HepG2 (cell line): ENCODE measurements around the gene INTS6. TPM values are rescaled to one million over a fixed set of nuclear protein-coding genes. Genes with fewer than 3 reads are reported as not detected.
A peak's percentile ranks its signal among the peaks of the same experiment; 100 is the strongest.

Experiments used
- ARID4A ChIP-seq: sonication (generic); formaldehyde crosslinking; IDR thresholded peaks from 2 replicates; pipeline ENCODE4 v1.5.0; 2020; ENCODE audit warnings: mild to moderate bottlenecking, missing genetic modification reagents, borderline replicate concordance
- CREM ChIP-seq, 2 experiments: sonication (generic) in 1 of 2; formaldehyde crosslinking in 1 of 2; IDR thresholded peaks; 2 replicates each; pipeline versions ENCODE4 v1.4.0 to v1.6.1; 2016 to 2020; ENCODE audit warnings: antibody characterized with exemption in 1 of 2, mild to moderate bottlenecking in 1 of 2, missing genetic modification reagents in 1 of 2
- E2F1 ChIP-seq: sonication (generic); formaldehyde crosslinking; IDR thresholded peaks from 2 replicates; pipeline ENCODE4 v1.5.0; 2020; ENCODE audit warnings: missing genetic modification reagents
- GZF1 ChIP-seq: sonication (generic); formaldehyde crosslinking; IDR thresholded peaks from 2 replicates; pipeline ENCODE4 v1.5.1; 2020; ENCODE audit warnings: mild to moderate bottlenecking, missing genetic modification reagents
- MEIS2 ChIP-seq: sonication (generic); formaldehyde crosslinking; IDR thresholded peaks from 2 replicates; pipeline ENCODE4 v1.9.0; 2021; ENCODE audit warnings: mild to moderate bottlenecking, missing genetic modification reagents
- NAIF1 ChIP-seq: sonication (generic); formaldehyde crosslinking; IDR thresholded peaks from 2 replicates; pipeline ENCODE4 v1.5.0; 2020; ENCODE audit warnings: mild to moderate bottlenecking, missing genetic modification reagents, borderline replicate concordance
- NFRKB ChIP-seq: fragments of 450-650 bp; IDR thresholded peaks from 2 replicates; pipeline ENCODE4 v1.6.1; 2017
- RBM22 ChIP-seq: fragments of 200-400 bp; formaldehyde crosslinking; optimal IDR thresholded peaks from 2 replicates; pipeline ENCODE3; 2017; ENCODE audit warnings: mild to moderate bottlenecking, low read length, moderate library complexity
- TBP ChIP-seq: sonication (generic); formaldehyde crosslinking; IDR thresholded peaks from 2 replicates; pipeline ENCODE4 v1.5.0; 2020; ENCODE audit warnings: missing genetic modification reagents
- TEF ChIP-seq: sonication (generic); formaldehyde crosslinking; IDR thresholded peaks from 2 replicates; pipeline ENCODE4 v1.5.0; 2020; ENCODE audit warnings: missing genetic modification reagents
- YEATS4 ChIP-seq: sonication (generic); formaldehyde crosslinking; IDR thresholded peaks from 2 replicates; pipeline ENCODE4 v1.4.0; 2020; ENCODE audit warnings: missing genetic modification reagents, borderline replicate concordance
- ZFP37 ChIP-seq: sonication (generic); formaldehyde crosslinking; IDR thresholded peaks from 2 replicates; pipeline ENCODE4 v1.4.0; 2020; ENCODE audit warnings: missing genetic modification reagents, borderline replicate concordance
- ZKSCAN5 ChIP-seq: sonication (generic); formaldehyde crosslinking; IDR thresholded peaks from 2 replicates; pipeline ENCODE4 v1.5.1; 2020; ENCODE audit warnings: mild to moderate bottlenecking, missing genetic modification reagents
- ZNF281 ChIP-seq: sonication (generic); formaldehyde crosslinking; IDR thresholded peaks from 2 replicates; pipeline ENCODE4 v1.4.0; 2020; ENCODE audit warnings: missing genetic modification reagents, borderline replicate concordance
- ZNF337 ChIP-seq: sonication (generic); formaldehyde crosslinking; IDR thresholded peaks from 2 replicates; pipeline ENCODE4 v1.5.1; 2020; ENCODE audit warnings: missing genetic modification reagents, low read depth, mild to moderate bottlenecking, borderline replicate concordance
- ZNF639 ChIP-seq: conservative IDR thresholded peaks from 2 replicates; pipeline ENCODE4 v1.6.1; 2018; ENCODE audit warnings: missing genetic modification reagents
- polyA plus RNA-seq, 8 experiments: library from polyadenylated mRNA; depleted of rRNA in 3 of 8; stranded (reverse) in 7 of 8; unstranded in 1 of 8; fragments of >200 nt; fragmentation: Illumina TruSeq in 4 of 8; extraction: Trizol in 4 of 8; gene quantifications; 2 replicates each; pipeline versions ENCODE4 v1.2.1 to v1.2.3, GENCODE V29; 2011 to 2016; ENCODE audit warnings: low read depth in 4 of 8, missing spikeins in 1 of 8, mixed read lengths in 1 of 8; ENCODE audit not compliant: insufficient read depth in 1 of 8
- total RNA-seq, 5 experiments: library from RNA; depleted of rRNA; stranded (reverse); fragments of >200 nt; fragmentation: Illumina TruSeq; extraction: Trizol; gene quantifications; 2 replicates each; pipeline ENCODE4 v1.2.3, GENCODE V29; 2016; ENCODE audit warnings: low read depth in 1 of 5

The INTS6 gene
- total and polyA plus RNA-seq, 2 of the 13 experiments (the other 11 are each of a cell fraction or from before 2014, with no cell fraction given): 27.9 to 38.4 TPM

GRCh38 chr13:51453207-51453958, 547 bp upstream of the INTS6 start (continued):
- TF ChIP-seq ARID4A (CRISPR knock-in tag) (peak; percentile 79), ZNF281 (peak; percentile 71), ZFP37 (CRISPR knock-in tag) (no peak), NFRKB (no peak), NAIF1 (CRISPR knock-in tag) (peak; percentile 30; the same call in 1 of the 2 replicates), YEATS4 (CRISPR knock-in tag) (peak; percentile 43), GZF1 (CRISPR knock-in tag) (peak; percentile 30; the same call in 1 of the 2 replicates), TBP (no peak), ZNF337 (CRISPR knock-in tag) (no peak), RBM22 (peak; percentile 51), ZNF639 (CRISPR knock-in tag) (peak; percentile 59; the same call in 1 of the 2 replicates), TEF (CRISPR knock-in tag) (peak; percentile 11; the same call in 1 of the 2 replicates), CREM (IDR thresholded peaks at IDR 0.05) (no peak), CREM (CRISPR knock-in tag; IDR thresholded peaks at IDR 0.05) (no peak), E2F1 (no peak), ZKSCAN5 (CRISPR knock-in tag) (peak; percentile 81; the same call in 1 of the 2 replicates), MEIS2 (peak; percentile 43; the same call in 1 of the 2 replicates)
